ENCODE data around the gene GRIA3.

GRIA3 gene

GRCh38 chrX:123199338-123199737 lies 15.3 kb downstream of the GRIA3 start:
- H2BK5ac ChIP-seq (ENCODE audit: low read length) = no peak overlapping the region
- no peaks in the 10 kb centered on the region for H3K79me1 ChIP-seq (ENCODE audit: low read length)
- no peak for DNase-seq
- H2AK5ac ChIP-seq (ENCODE audit: low read length) = no peak overlapping the region
- no peak overlapping the region for H3K4me2 ChIP-seq (ENCODE audit: low read length)
- H3K36me3 ChIP-seq (ENCODE audit: control insufficient read depth, insufficient read depth, low read length) = no peaks in the 10 kb centered on the region
- H2BK120ac ChIP-seq (ENCODE audit: low read depth, low read length) = no peak overlapping the region
- H4K8ac ChIP-seq (ENCODE audit: low read depth, low read length) = no peak overlapping the region
- no peak overlapping the region for H4K5ac ChIP-seq (ENCODE audit: low read length)
- no peak overlapping the region for H3K9ac ChIP-seq (ENCODE audit: low read length)
- no CpG with 5 or more reads among the region's 1 CpG for WGBS (ENCODE audit: extremely low coverage, insufficient coverage, low lambda C conversion rate)
- H3K4me1 ChIP-seq (ENCODE audit: control insufficient read depth, low read depth, low read length) = no peaks in the 10 kb centered on the region
- no peak overlapping the region for H3K18ac ChIP-seq (ENCODE audit: low read length)
- H3K27me3 ChIP-seq (ENCODE audit: insufficient read depth, low read length, poor library complexity) = no peaks in the 10 kb centered on the region
- H3K79me2 ChIP-seq (ENCODE audit: control insufficient read depth, insufficient read depth, low read length) = no peaks in the 10 kb centered on the region
- no peak overlapping the region for H3K56ac ChIP-seq (ENCODE audit: low read length)
- no peak overlapping the region for H3K23ac ChIP-seq (ENCODE audit: low read length)
- no peak overlapping the region for H2BK15ac ChIP-seq (replicated peaks; ENCODE audit: low read depth)
- no peak overlapping the region for H3K27ac ChIP-seq (ENCODE audit: low read depth, low read length)
- no peak overlapping the region for H3K4me3 ChIP-seq (ENCODE audit: low read length)
- no peak overlapping the region for H3K4ac ChIP-seq (ENCODE audit: low read depth, low read length)

GRCh38 chrX:123201720-123202119 lies 17.6 kb downstream of the GRIA3 start:
- Histone ChIP-seq H3K79me2 (ENCODE audit: control insufficient read depth, insufficient read depth, low read length) (no peaks in the 10 kb centered on the region), H3K4me1 (ENCODE audit: control insufficient read depth, low read depth, low read length) (no peaks in the 10 kb centered on the region), H3K36me3 (ENCODE audit: control insufficient read depth, insufficient read depth, low read length) (no peaks in the 10 kb centered on the region), H2AK5ac (ENCODE audit: low read length) (no peak overlapping the region), H4K8ac (ENCODE audit: low read depth, low read length) (no peak overlapping the region), H2BK5ac (ENCODE audit: low read length) (no peak overlapping the region), H2BK120ac (ENCODE audit: low read depth, low read length) (no peak overlapping the region), H2BK15ac (replicated peaks; ENCODE audit: low read depth) (no peak overlapping the region), H3K4me3 (ENCODE audit: low read length) (no peak overlapping the region), H3K79me1 (ENCODE audit: low read length) (no peaks in the 10 kb centered on the region), H3K27me3 (ENCODE audit: insufficient read depth, low read length, poor library complexity) (no peaks in the 10 kb centered on the region), H3K4ac (ENCODE audit: low read depth, low read length) (no peak overlapping the region), H3K56ac (ENCODE audit: low read length) (no peak overlapping the region), H4K5ac (ENCODE audit: low read length) (no peak overlapping the region), H3K27ac (ENCODE audit: low read depth, low read length) (no peak overlapping the region), H3K4me2 (ENCODE audit: low read length) (no peak overlapping the region), H3K18ac (ENCODE audit: low read length) (no peak overlapping the region), H3K23ac (ENCODE audit: low read length) (no peak overlapping the region), H3K9ac (ENCODE audit: low read length) (no peak overlapping the region)
- no CpG with 5 or more reads among the region's 5 CpGs for WGBS (ENCODE audit: extremely low coverage, insufficient coverage, low lambda C conversion rate)
- DNase-seq = no peak

- Histone ChIP-seq H3K79me1 (ENCODE audit: low read length) (no peaks in the 10 kb centered on the region), H3K18ac (ENCODE audit: low read length) (no peak overlapping the region), H3K79me2 (ENCODE audit: control insufficient read depth, insufficient read depth, low read length) (no peaks in the 10 kb centered on the region), H3K56ac (ENCODE audit: low read length) (no peak overlapping the region), H2BK5ac (ENCODE audit: low read length) (no peak overlapping the region), H4K5ac (ENCODE audit: low read length) (no peak overlapping the region), H3K4me2 (ENCODE audit: low read length) (no peak overlapping the region), H3K27ac (ENCODE audit: low read depth, low read length) (no peak overlapping the region), H3K23ac (ENCODE audit: low read length) (no peak overlapping the region), H2BK120ac (ENCODE audit: low read depth, low read length) (no peak overlapping the region), H4K8ac (ENCODE audit: low read depth, low read length) (no peak overlapping the region), H3K9ac (ENCODE audit: low read length) (no peak overlapping the region), H3K4me1 (ENCODE audit: control insufficient read depth, low read depth, low read length) (no peaks in the 10 kb centered on the region), H3K27me3 (ENCODE audit: insufficient read depth, low read length, poor library complexity) (no peaks in the 10 kb centered on the region), H3K4me3 (ENCODE audit: low read length) (no peak overlapping the region), H2BK15ac (replicated peaks; ENCODE audit: low read depth) (no peak overlapping the region), H2AK5ac (ENCODE audit: low read length) (no peak overlapping the region), H3K36me3 (ENCODE audit: control insufficient read depth, insufficient read depth, low read length) (no peaks in the 10 kb centered on the region), H3K4ac (ENCODE audit: low read depth, low read length) (no peak overlapping the region)
- WGBS (ENCODE audit: extremely low coverage, insufficient coverage, low lambda C conversion rate) = no CpG with 5 or more reads among the region's 4 CpGs
- DNase-seq = no peak
These were observed 18.4 kb downstream of the GRIA3 start for GRCh38 chrX:123202523-123202922.

- Histone ChIP-seq H4K5ac (ENCODE audit: low read length) (no peak overlapping the region), H3K79me1 (ENCODE audit: low read length) (no peaks in the 10 kb centered on the region), H4K8ac (ENCODE audit: low read depth, low read length) (no peak overlapping the region), H3K27ac (ENCODE audit: low read depth, low read length) (no peak overlapping the region), H3K56ac (ENCODE audit: low read length) (no peak overlapping the region), H3K36me3 (ENCODE audit: control insufficient read depth, insufficient read depth, low read length) (no peaks in the 10 kb centered on the region), H3K79me2 (ENCODE audit: control insufficient read depth, insufficient read depth, low read length) (no peaks in the 10 kb centered on the region), H3K4me3 (ENCODE audit: low read length) (no peak overlapping the region), H3K4me2 (ENCODE audit: low read length) (no peak overlapping the region), H3K23ac (ENCODE audit: low read length) (no peak overlapping the region), H3K4me1 (ENCODE audit: control insufficient read depth, low read depth, low read length) (no peaks in the 10 kb centered on the region), H3K27me3 (ENCODE audit: insufficient read depth, low read length, poor library complexity) (no peaks in the 10 kb centered on the region), H2AK5ac (ENCODE audit: low read length) (no peak overlapping the region), H2BK120ac (ENCODE audit: low read depth, low read length) (no peak overlapping the region), H3K18ac (ENCODE audit: low read length) (no peak overlapping the region), H2BK5ac (ENCODE audit: low read length) (no peak overlapping the region), H3K9ac (ENCODE audit: low read length) (no peak overlapping the region), H3K4ac (ENCODE audit: low read depth, low read length) (no peak overlapping the region), H2BK15ac (replicated peaks; ENCODE audit: low read depth) (no peak overlapping the region)
- WGBS (ENCODE audit: extremely low coverage, insufficient coverage, low lambda C conversion rate) = no CpG with 5 or more reads among the region's 3 CpGs
- no peak for DNase-seq
These were observed 19.7 kb downstream of the GRIA3 start for GRCh38 chrX:123203772-123204171.

- H3K27ac ChIP-seq (ENCODE audit: low read depth, low read length) = no peak overlapping the region
- no peak overlapping the region for H3K9ac ChIP-seq (ENCODE audit: low read length)
- H3K56ac ChIP-seq (ENCODE audit: low read length) = no peak overlapping the region
- H2AK5ac ChIP-seq (ENCODE audit: low read length) = no peak overlapping the region
- WGBS (ENCODE audit: extremely low coverage, insufficient coverage, low lambda C conversion rate) = no CpG with 5 or more reads among the region's 9 CpGs
- H3K79me1 ChIP-seq (ENCODE audit: low read length) = no peaks in the 10 kb centered on the region
- H3K4ac ChIP-seq (ENCODE audit: low read depth, low read length) = no peak overlapping the region
- no peak overlapping the region for H2BK120ac ChIP-seq (ENCODE audit: low read depth, low read length)
- H2BK15ac ChIP-seq (replicated peaks; ENCODE audit: low read depth) = no peak overlapping the region
- no peak overlapping the region for H3K18ac ChIP-seq (ENCODE audit: low read length)
- no peak overlapping the region for H3K4me2 ChIP-seq (ENCODE audit: low read length)
- H3K36me3 ChIP-seq (ENCODE audit: control insufficient read depth, insufficient read depth, low read length) = no peaks in the 10 kb centered on the region
- H2BK5ac ChIP-seq (ENCODE audit: low read length) = no peak overlapping the region
- no peak overlapping the region for H4K5ac ChIP-seq (ENCODE audit: low read length)
- no peak for DNase-seq
- no peaks in the 10 kb centered on the region for H3K79me2 ChIP-seq (ENCODE audit: control insufficient read depth, insufficient read depth, low read length)
- no peaks in the 10 kb centered on the region for H3K4me1 ChIP-seq (ENCODE audit: control insufficient read depth, low read depth, low read length)
- H3K27me3 ChIP-seq (ENCODE audit: insufficient read depth, low read length, poor library complexity) = no peaks in the 10 kb centered on the region
- no peak overlapping the region for H3K23ac ChIP-seq (ENCODE audit: low read length)
- no peak overlapping the region for H4K8ac ChIP-seq (ENCODE audit: low read depth, low read length)
- no peak overlapping the region for H3K4me3 ChIP-seq (ENCODE audit: low read length)
These were observed 22.1 kb downstream of the GRIA3 start for GRCh38 chrX:123206176-123206575.

- H3K79me1 ChIP-seq (ENCODE audit: low read length) = no peaks in the 10 kb centered on the region
- H3K18ac ChIP-seq (ENCODE audit: low read length) = no peak overlapping the region
- no peak overlapping the region for H3K4ac ChIP-seq (ENCODE audit: low read depth, low read length)
- no peaks in the 10 kb centered on the region for H3K27me3 ChIP-seq (ENCODE audit: insufficient read depth, low read length, poor library complexity)
- no peaks in the 10 kb centered on the region for H3K79me2 ChIP-seq (ENCODE audit: control insufficient read depth, insufficient read depth, low read length)
- no peak for DNase-seq
- no peak overlapping the region for H4K5ac ChIP-seq (ENCODE audit: low read length)
- H2AK5ac ChIP-seq (ENCODE audit: low read length) = no peak overlapping the region
- H3K4me1 ChIP-seq (ENCODE audit: control insufficient read depth, low read depth, low read length) = no peaks in the 10 kb centered on the region
- H2BK120ac ChIP-seq (ENCODE audit: low read depth, low read length) = no peak overlapping the region
- H3K23ac ChIP-seq (ENCODE audit: low read length) = no peak overlapping the region
- H3K4me2 ChIP-seq (ENCODE audit: low read length) = no peak overlapping the region
- no peak overlapping the region for H3K9ac ChIP-seq (ENCODE audit: low read length)
- H3K36me3 ChIP-seq (ENCODE audit: control insufficient read depth, insufficient read depth, low read length) = no peaks in the 10 kb centered on the region
- no peak overlapping the region for H3K56ac ChIP-seq (ENCODE audit: low read length)
- H4K8ac ChIP-seq (ENCODE audit: low read depth, low read length) = no peak overlapping the region
- H2BK5ac ChIP-seq (ENCODE audit: low read length) = no peak overlapping the region
- no peak overlapping the region for H3K27ac ChIP-seq (ENCODE audit: low read depth, low read length)
- H3K4me3 ChIP-seq (ENCODE audit: low read length) = no peak overlapping the region
- H2BK15ac ChIP-seq (replicated peaks; ENCODE audit: low read depth) = no peak overlapping the region
These were observed 26.2 kb downstream of the GRIA3 start for GRCh38 chrX:123210252-123210651.

All from mesendoderm (in vitro differentiated cells).